IMR-90 (cell line): ENCODE data around the gene PROCA1. TPM values are rescaled to one million over a fixed set of nuclear protein-coding genes. Genes with fewer than 3 reads are reported as not detected.

Experiments used
- ATAC-seq: fragments of 200-7000 bp; cut with Tn5 transposase; 2 replicates; pipeline ENCODE4 v1.9.1; 2020; ENCODE audit warnings: low read depth, mild to moderate bottlenecking, moderate library complexity
- BruUV-seq: library from RNA; stranded (reverse); fragments of 400-500 nt; replicated peaks from 2 replicates; lab custom pipeline; 2021; lab: Mats Ljungman, UMichigan
- CTCF ChIA-PET: fragments of 300-600 bp; formaldehyde crosslinking; extraction: SDS; loops from one replicate; lab custom pipeline; 2021; ENCODE audit warnings: antibody characterized with exemption; lab: Yijun Ruan, JAX
- POLR2A ChIA-PET: fragments of 300-600 bp; sonication (Branson Sonifier 250); formaldehyde crosslinking; loops from one replicate; lab custom pipeline; 2022; ENCODE audit warnings: antibody characterized with exemption; ENCODE audit not compliant: unreplicated experiment; lab: Charles Lee
- DNase-seq: peaks from one replicate; pipeline ENCODE4 v3.0.0; 2013
- H2AFZ ChIP-seq: replicated peaks from 2 replicates; pipeline ENCODE3; 2013; ENCODE audit warnings: low read length, mild to moderate bottlenecking; ENCODE audit not compliant: poor library complexity
- H2AK5ac ChIP-seq: 2 replicates; pipeline ENCODE4 v1.6.1; 2013; ENCODE audit warnings: low read depth, low read length, inconsistent platforms
- H2AK9ac ChIP-seq: replicated peaks from 2 replicates; pipeline ENCODE3; 2013; ENCODE audit warnings: mild to moderate bottlenecking, low read depth, low read length, moderate library complexity; ENCODE audit not compliant: poor library complexity
- H2BK120ac ChIP-seq: 2 replicates; pipeline ENCODE4 v1.6.1; 2013; ENCODE audit warnings: low read depth, low read length, inconsistent platforms
- H2BK15ac ChIP-seq: 3 replicates; pipeline ENCODE4 v1.6.1; 2013; ENCODE audit warnings: low read depth, low read length, inconsistent platforms
- H2BK20ac ChIP-seq: 2 replicates; pipeline ENCODE4 v1.6.1; 2013; ENCODE audit warnings: low read depth, mild to moderate bottlenecking, inconsistent platforms, low read length, moderate library complexity
- H2BK5ac ChIP-seq: 2 replicates; pipeline ENCODE4 v1.6.1; 2013; ENCODE audit warnings: mild to moderate bottlenecking, low read depth, low read length, inconsistent platforms; ENCODE audit not compliant: poor library complexity, severe bottlenecking
- H3K14ac ChIP-seq: replicated peaks from 2 replicates; pipeline ENCODE4 v1.6.1; 2013; ENCODE audit warnings: low read depth, low read length, inconsistent platforms
- H3K18ac ChIP-seq: 2 replicates; pipeline ENCODE4 v1.6.1; 2013; ENCODE audit warnings: low read depth, low read length, control low read depth
- H3K23ac ChIP-seq: 2 replicates; pipeline ENCODE4 v1.6.1; 2013; ENCODE audit warnings: low read depth, low read length, inconsistent platforms
- H3K27ac ChIP-seq: 2 replicates; pipeline ENCODE4 v1.5.1; 2013; ENCODE audit warnings: mild to moderate bottlenecking, control low read depth, low read length; ENCODE audit not compliant: insufficient read depth
- H3K27me3 ChIP-seq: 2 replicates; pipeline ENCODE4 v1.6.1; 2013; ENCODE audit warnings: low read length; ENCODE audit not compliant: control insufficient read depth, insufficient read depth
- H3K36me3 ChIP-seq: 2 replicates; pipeline ENCODE4 v1.6.1; 2013; ENCODE audit warnings: low read length, mixed read lengths; ENCODE audit not compliant: control insufficient read depth, insufficient read depth
- H3K4ac ChIP-seq: 2 replicates; pipeline ENCODE4 v1.6.1; 2013; ENCODE audit warnings: low read depth, low read length, inconsistent platforms
- H3K4me1 ChIP-seq: 2 replicates; pipeline ENCODE4 v1.6.1; 2013; ENCODE audit warnings: low read length, mixed read lengths; ENCODE audit not compliant: control insufficient read depth, insufficient read depth
- H3K4me2 ChIP-seq: 2 replicates; pipeline ENCODE4 v1.6.1; 2013; ENCODE audit warnings: low read depth, mild to moderate bottlenecking, control low read depth, low read length, moderate library complexity
- H3K4me3 ChIP-seq: 2 replicates; pipeline ENCODE4 v1.5.1; 2013; ENCODE audit warnings: low read depth, mild to moderate bottlenecking, control low read depth, low read length, moderate library complexity; ENCODE audit not compliant: insufficient read depth
- H3K56ac ChIP-seq: 2 replicates; pipeline ENCODE4 v1.6.1; 2013; ENCODE audit warnings: low read length, inconsistent platforms; ENCODE audit not compliant: insufficient read depth; ENCODE audit errors: extremely low read depth
- H3K79me1 ChIP-seq, 2 experiments: 2 replicates each; pipeline ENCODE4 v1.6.1; 2013; ENCODE audit warnings: low read length in 2 of 2, inconsistent platforms in 1 of 2, low read depth in 1 of 2
- H3K9ac ChIP-seq: 2 replicates; pipeline ENCODE4 v1.6.1; 2013; ENCODE audit warnings: low read depth, low read length, control low read depth
- H3K9me1 ChIP-seq: 2 replicates; pipeline ENCODE4 v1.6.1; 2013; ENCODE audit warnings: low read length, inconsistent platforms; ENCODE audit not compliant: insufficient read depth
- H3K9me3 ChIP-seq: 2 replicates; pipeline ENCODE4 v1.6.1; 2013; ENCODE audit warnings: low read length; ENCODE audit not compliant: control insufficient read depth, insufficient read depth
- H4K20me1 ChIP-seq: 2 replicates; pipeline ENCODE4 v1.6.1; 2013; ENCODE audit warnings: low read length, inconsistent platforms; ENCODE audit not compliant: insufficient read depth
- H4K5ac ChIP-seq: 2 replicates; pipeline ENCODE4 v1.6.1; 2013; ENCODE audit warnings: mild to moderate bottlenecking, low read depth, low read length, control low read depth
- H4K8ac ChIP-seq, 2 experiments: 2 replicates each; pipeline ENCODE4 v1.6.1; 2013; ENCODE audit warnings: low read depth in 2 of 2, low read length in 2 of 2, control low read depth in 1 of 2, inconsistent platforms in 1 of 2
- H4K91ac ChIP-seq: 2 replicates; pipeline ENCODE4 v1.6.1; 2013; ENCODE audit warnings: low read depth, low read length, inconsistent platforms; ENCODE audit not compliant: insufficient read depth
- BHLHE40 ChIP-seq: fragments of 150-350 bp; IDR thresholded peaks from 2 replicates; pipeline ENCODE4 v1.6.1; 2016; ENCODE audit warnings: mild to moderate bottlenecking, low read depth, low read length
- CEBPB ChIP-seq: IDR thresholded peaks from 2 replicates; pipeline ENCODE4 v1.6.1; 2012; ENCODE audit warnings: low read depth, low read length, improper control_type of control experiment
- MXI1 ChIP-seq: IDR thresholded peaks from 2 replicates; pipeline ENCODE4 v1.6.1; 2012; ENCODE audit warnings: low read depth, mild to moderate bottlenecking, low read length, moderate library complexity, borderline replicate concordance
- POLR2A ChIP-seq: IDR thresholded peaks from 2 replicates; pipeline ENCODE4 v1.6.1; 2012; ENCODE audit warnings: mild to moderate bottlenecking, low read depth, low read length
- RAD21 ChIP-seq: IDR thresholded peaks from 2 replicates; pipeline ENCODE4 v1.6.1; 2012; ENCODE audit warnings: low read length, improper control_type of control experiment
- RCOR1 ChIP-seq: IDR thresholded peaks from 2 replicates; pipeline ENCODE4 v1.6.1; 2012; ENCODE audit warnings: mild to moderate bottlenecking, low read length, improper control_type of control experiment; ENCODE audit not compliant: insufficient replicate concordance
- RFX5 ChIP-seq: IDR thresholded peaks from 2 replicates; pipeline ENCODE4 v1.8.0; 2012; ENCODE audit warnings: low read depth, mild to moderate bottlenecking, low read length, moderate library complexity
- SMC3 ChIP-seq: fragments of 150-350 bp; IDR thresholded peaks from 2 replicates; pipeline ENCODE4 v1.6.1; 2016; ENCODE audit warnings: low read depth, mild to moderate bottlenecking, antibody characterized with exemption, low read length, moderate library complexity
- WGBS, 2 experiments: methylation state at CpG; one replicate each; pipeline versions ENCODE4 v1.1.5 to v1.1.7; 2013; ENCODE audit warnings: missing lambda C conversion rate in 2 of 2; ENCODE audit not compliant: insufficient read length in 1 of 2; ENCODE audit errors: extremely low coverage in 2 of 2; 5-methylcytosine and 5-hydroxymethylcytosine counted together
- dilution Hi-C: fragments of 300-500 bp; cut with HindIII; formaldehyde crosslinking; loops from one replicate; pipeline ENCODE4 v1.14.3; 2018; ENCODE audit warnings: low sequenced_read_pairs; ENCODE audit not compliant: unreplicated experiment
- in situ Hi-C: fragments of 300-500 bp; cut with MboI; formaldehyde crosslinking; loops from 3 replicates; pipeline ENCODE4 v1.14.3; 2019; ENCODE audit warnings: low sequenced_read_pairs, inconsistent platforms, mixed read lengths
- intact Hi-C: fragments of 100-400 bp; cut with micrococcal nuclease; formaldehyde crosslinking; loops from 2 replicates; pipeline ENCODE4 v1.10.0; 2022
- polyA plus RNA-seq, 3 experiments: library from polyadenylated mRNA; depleted of rRNA; stranded (reverse); fragments of >200 nt; gene quantifications; 2 replicates each; pipeline ENCODE4 v1.2.3, GENCODE V29; 2012; ENCODE audit warnings: low replicate concordance in 1 of 3
- total RNA-seq: library from RNA; depleted of rRNA; stranded (reverse); fragments of >200 nt; gene quantifications from 2 replicates; pipeline ENCODE4 v1.2.3, GENCODE V29; 2012

The PROCA1 gene
- total and polyA plus RNA-seq, 2 of the 4 experiments (the other 2 are of a cell fraction) = 0.36 to 1.7 TPM

DNA sequence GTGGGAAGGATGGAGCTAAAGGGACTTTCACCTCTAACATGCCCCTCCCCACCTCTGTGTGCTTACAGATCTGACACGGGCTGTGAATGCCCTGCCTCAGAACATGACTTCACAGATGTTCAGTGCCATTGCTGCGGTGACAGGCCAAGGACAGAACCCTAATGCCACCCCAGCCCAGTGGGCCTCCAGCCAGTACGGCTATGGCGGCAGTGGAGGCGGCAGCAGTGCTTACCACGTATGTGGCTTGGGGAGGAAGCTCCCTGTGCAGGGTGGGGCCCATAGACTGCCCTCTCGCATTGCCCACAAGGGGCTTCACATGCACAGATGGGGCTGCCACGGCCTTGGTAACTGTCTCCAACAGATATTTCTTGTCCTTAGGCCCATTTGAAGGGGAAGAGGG is 11.4 kb downstream of the PROCA1 start:
- Histone ChIP-seq H3K56ac (no peak overlapping the region), H2BK20ac (no peak overlapping the region), H4K20me1 (peaks cover 3% of the 10 kb centered on the region), H3K36me3 (peaks cover 90% of the 10 kb centered on the region), H3K79me1 (peaks cover 3 to 9% of the 10 kb centered on the region in 2 experiments; a peak in 2 of 4 replicates), H3K4me2 (no peak overlapping the region), H2AK5ac (no peak overlapping the region), H3K14ac (no peak overlapping the region), H3K9ac (no peak overlapping the region), H3K27me3 (no peaks in the 10 kb centered on the region), H3K4ac (no peak overlapping the region), H3K4me1 (no peaks in the 10 kb centered on the region), H2BK120ac (no peak overlapping the region), H3K9me3 (no peaks in the 10 kb centered on the region), H3K23ac (no peak overlapping the region), H2AFZ (no peak overlapping the region), H2BK15ac (no peak overlapping the region), H4K8ac (no peak overlapping the region), H3K9me1 (0 out of 2 replicates have a peak, but pooled peaks cover 5% of the 10 kb centered on the region), H3K27ac (no peak overlapping the region), H4K91ac (no peak overlapping the region), H4K5ac (no peak overlapping the region), H3K4me3 (no peak overlapping the region), H2AK9ac (no peak overlapping the region), H3K18ac (no peak overlapping the region), H2BK5ac (no peak overlapping the region)
- TF ChIP-seq POLR2A = no peak
- TF ChIP-seq RCOR1 = no peak
- no peak for TF ChIP-seq SMC3
- no peak for TF ChIP-seq BHLHE40
- TF ChIP-seq MXI1 = no peak
- TF ChIP-seq RAD21 = no peak
- no peak for TF ChIP-seq CEBPB
- TF ChIP-seq RFX5 = no peak
- DNase-seq (no peak), ATAC-seq (no peak)
- whole genome bisulfite sequencing, 2 experiments = 100% methylated on average over 2 of the region's 8 CpGs; no CpG with 5 or more reads in 1 of the 2 experiments
- dilution Hi-C loops = no loop called here
- CTCF ChIA-PET = no interaction called here
- no TSS peak for BruUV-seq
- POLR2A ChIA-PET = interaction anchor here (0.5 kb wide), 1 partner anchor 11 kb away, joined by 3 read pairs; the partner anchor contains the start of gene PROCA1
- intact Hi-C loops = no loop called here
- in situ Hi-C loops = no loop called here
